ENCODE data around the gene SPATA24. TPM values are rescaled to one million over a fixed set of nuclear protein-coding genes. Genes with fewer than 3 reads are reported as not detected.

SPATA24 gene
- total and polyA plus RNA-seq, 2 of the 8 experiments (the other 6 are each of a cell fraction or from before 2014, with no cell fraction given) = 5.8 to 9.4 TPM

DNA sequence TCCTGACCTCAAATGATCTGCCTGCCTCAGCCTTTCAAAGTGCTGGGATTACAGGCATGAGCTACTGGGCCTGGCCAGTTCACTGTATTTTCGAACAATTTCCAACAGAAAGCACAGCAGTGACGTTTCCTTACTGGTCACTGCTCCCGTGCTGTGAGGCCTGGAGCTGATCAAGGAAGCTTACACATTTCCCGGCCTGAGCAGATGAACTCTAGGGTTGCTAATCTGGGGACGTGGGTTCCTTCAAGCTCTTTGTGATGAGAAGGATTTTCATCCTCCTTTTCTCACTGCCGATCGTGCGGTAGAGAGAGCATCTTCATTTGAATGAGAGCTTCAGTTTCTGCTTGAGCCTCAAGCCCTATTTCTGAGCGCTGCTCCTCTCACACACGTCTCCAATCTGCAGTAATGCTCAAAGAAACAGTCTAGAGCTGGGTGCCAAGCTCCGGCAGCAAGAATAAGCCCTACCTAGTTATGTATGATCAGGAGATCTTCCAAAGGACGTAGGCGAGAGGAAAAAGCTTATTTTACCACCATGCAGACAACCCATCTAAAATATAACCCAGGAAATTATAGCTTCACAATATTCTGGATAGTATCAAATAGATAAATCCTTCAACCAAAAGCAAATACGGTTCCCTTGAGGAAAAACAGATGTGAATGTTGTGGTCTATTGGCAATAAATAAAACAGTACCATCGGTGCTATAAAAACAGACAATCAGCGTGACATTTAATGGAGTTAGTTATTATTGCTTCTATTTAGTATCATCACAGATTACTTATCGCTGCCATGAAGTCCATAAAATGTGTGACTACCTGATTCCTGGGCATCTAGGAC, 7.3 kb upstream of the SPATA24 start (continued):
- TF ChIP-seq RNF2 (IDR thresholded peaks at IDR 0.05; ENCODE audit: borderline replicate concordance, low read depth, low read length, missing control alignments, poor library complexity, severe bottlenecking) = no peak
- TF ChIP-seq TBP (IDR thresholded peaks at IDR 0.05; ENCODE audit: low read depth, low read length) = no peak
- TF ChIP-seq TAF1 (IDR thresholded peaks at IDR 0.05; ENCODE audit: low read depth, low read length) = no peak

Data from H1 (cell line).